Measurements from ENCODE around the gene MDH1.

DNA sequence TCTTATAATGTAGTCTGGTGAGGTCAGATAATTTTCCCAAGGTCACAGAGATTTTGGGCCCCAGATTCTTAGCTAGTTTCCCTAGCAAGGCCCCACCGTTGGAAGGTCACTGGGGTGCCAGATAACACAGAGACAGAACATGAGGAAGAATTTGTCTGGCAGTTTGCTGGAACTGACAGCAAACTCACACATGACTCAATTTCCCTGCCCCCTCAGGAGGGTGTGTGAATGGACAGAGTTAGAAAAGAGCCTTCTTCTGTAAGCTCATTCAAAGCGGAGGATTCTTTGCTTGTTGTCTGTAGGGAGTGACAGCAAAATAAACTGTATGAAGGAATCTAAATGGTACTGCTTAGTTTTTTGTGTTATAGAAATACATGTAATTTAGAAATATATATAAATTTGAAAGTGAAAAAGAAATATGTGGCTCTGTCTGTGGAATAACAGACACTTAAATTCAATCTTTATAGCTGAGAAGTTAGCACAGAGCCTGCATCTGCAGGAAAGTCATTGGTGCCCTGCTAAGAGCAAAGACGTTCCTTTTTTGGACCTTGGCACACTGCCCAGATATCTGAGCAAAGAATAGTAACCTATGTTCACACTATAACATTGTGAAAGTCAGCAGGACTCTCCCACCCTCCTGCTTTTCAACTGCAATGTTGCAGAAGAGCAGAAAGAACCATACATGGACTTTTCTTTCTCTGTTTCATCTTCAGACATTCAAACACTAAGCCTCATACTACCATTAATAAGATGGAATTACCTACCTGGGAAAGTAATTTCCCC, 2.1 kb downstream of the MDH1 start:
- TF ChIP-seq, protein P1, sequence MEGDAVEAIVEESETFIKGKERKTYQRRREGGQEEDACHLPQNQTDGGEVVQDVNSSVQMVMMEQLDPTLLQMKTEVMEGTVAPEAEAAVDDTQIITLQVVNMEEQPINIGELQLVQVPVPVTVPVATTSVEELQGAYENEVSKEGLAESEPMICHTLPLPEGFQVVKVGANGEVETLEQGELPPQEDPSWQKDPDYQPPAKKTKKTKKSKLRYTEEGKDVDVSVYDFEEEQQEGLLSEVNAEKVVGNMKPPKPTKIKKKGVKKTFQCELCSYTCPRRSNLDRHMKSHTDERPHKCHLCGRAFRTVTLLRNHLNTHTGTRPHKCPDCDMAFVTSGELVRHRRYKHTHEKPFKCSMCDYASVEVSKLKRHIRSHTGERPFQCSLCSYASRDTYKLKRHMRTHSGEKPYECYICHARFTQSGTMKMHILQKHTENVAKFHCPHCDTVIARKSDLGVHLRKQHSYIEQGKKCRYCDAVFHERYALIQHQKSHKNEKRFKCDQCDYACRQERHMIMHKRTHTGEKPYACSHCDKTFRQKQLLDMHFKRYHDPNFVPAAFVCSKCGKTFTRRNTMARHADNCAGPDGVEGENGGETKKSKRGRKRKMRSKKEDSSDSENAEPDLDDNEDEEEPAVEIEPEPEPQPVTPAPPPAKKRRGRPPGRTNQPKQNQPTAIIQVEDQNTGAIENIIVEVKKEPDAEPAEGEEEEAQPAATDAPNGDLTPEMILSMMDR (IDR thresholded peaks at IDR 0.05 in 2 of 3, conservative IDR thresholded peaks at IDR 0.05 in 1 of 3; ENCODE audit: insufficient read depth in 2 of 3, low read depth in 1 of 3, low read length in 3 of 3), result no peak
- TF ChIP-seq, protein P2, sequence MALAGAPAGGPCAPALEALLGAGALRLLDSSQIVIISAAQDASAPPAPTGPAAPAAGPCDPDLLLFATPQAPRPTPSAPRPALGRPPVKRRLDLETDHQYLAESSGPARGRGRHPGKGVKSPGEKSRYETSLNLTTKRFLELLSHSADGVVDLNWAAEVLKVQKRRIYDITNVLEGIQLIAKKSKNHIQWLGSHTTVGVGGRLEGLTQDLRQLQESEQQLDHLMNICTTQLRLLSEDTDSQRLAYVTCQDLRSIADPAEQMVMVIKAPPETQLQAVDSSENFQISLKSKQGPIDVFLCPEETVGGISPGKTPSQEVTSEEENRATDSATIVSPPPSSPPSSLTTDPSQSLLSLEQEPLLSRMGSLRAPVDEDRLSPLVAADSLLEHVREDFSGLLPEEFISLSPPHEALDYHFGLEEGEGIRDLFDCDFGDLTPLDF (CRISPR knock-in tag; IDR thresholded peaks at IDR 0.05), result no peak
- TF ChIP-seq EP300 (IDR thresholded peaks at IDR 0.05; ENCODE audit: low read length), result no peak
- TF ChIP-seq FOSL1 (tag; conservative IDR thresholded peaks at IDR 0.05), result no peak
- TF ChIP-seq PCBP1 (IDR thresholded peaks at IDR 0.05; ENCODE audit: low read depth, low read length, poor library complexity, severe bottlenecking), result no peak
- TF ChIP-seq ZNF140 (CRISPR knock-in tag; IDR thresholded peaks at IDR 0.05), result no peak
- TF ChIP-seq EZH2 (IDR thresholded peaks at IDR 0.05; ENCODE audit: borderline replicate concordance, low read depth, low read length), result no peak
- TF ChIP-seq ZNF212 (CRISPR knock-in tag; IDR thresholded peaks at IDR 0.05), result no peak
- TF ChIP-seq, protein P3, sequence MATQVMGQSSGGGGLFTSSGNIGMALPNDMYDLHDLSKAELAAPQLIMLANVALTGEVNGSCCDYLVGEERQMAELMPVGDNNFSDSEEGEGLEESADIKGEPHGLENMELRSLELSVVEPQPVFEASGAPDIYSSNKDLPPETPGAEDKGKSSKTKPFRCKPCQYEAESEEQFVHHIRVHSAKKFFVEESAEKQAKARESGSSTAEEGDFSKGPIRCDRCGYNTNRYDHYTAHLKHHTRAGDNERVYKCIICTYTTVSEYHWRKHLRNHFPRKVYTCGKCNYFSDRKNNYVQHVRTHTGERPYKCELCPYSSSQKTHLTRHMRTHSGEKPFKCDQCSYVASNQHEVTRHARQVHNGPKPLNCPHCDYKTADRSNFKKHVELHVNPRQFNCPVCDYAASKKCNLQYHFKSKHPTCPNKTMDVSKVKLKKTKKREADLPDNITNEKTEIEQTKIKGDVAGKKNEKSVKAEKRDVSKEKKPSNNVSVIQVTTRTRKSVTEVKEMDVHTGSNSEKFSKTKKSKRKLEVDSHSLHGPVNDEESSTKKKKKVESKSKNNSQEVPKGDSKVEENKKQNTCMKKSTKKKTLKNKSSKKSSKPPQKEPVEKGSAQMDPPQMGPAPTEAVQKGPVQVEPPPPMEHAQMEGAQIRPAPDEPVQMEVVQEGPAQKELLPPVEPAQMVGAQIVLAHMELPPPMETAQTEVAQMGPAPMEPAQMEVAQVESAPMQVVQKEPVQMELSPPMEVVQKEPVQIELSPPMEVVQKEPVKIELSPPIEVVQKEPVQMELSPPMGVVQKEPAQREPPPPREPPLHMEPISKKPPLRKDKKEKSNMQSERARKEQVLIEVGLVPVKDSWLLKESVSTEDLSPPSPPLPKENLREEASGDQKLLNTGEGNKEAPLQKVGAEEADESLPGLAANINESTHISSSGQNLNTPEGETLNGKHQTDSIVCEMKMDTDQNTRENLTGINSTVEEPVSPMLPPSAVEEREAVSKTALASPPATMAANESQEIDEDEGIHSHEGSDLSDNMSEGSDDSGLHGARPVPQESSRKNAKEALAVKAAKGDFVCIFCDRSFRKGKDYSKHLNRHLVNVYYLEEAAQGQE (IDR thresholded peaks at IDR 0.05; ENCODE audit: borderline replicate concordance), result no peak
- TF ChIP-seq, protein P3 (CRISPR knock-in tag; IDR thresholded peaks at IDR 0.05; ENCODE audit: low read depth), result no peak
- no peak for TF ChIP-seq ARID2 (IDR thresholded peaks at IDR 0.05)
- no peak for TF ChIP-seq RNF2 (IDR thresholded peaks at IDR 0.05)

All from K562 (cell line).